ENCODE data around the gene NPIPA8. TPM values are rescaled to one million over a fixed set of nuclear protein-coding genes. Genes with fewer than 3 reads are reported as not detected.
"Not testable (repeated sequence)": the region's sequence is repeated elsewhere in the genome, so short reads cannot be mapped to it uniquely, and the experiment has no call there.

Gene NPIPA8
- total and polyA plus RNA-seq, 7 experiments from 2014 or later: 1.0 to 87.6 (median 35.8) TPM; not detected in 3

GRCh38 chr16:18306066-18306465 is 30.5 kb downstream of the NPIPA8 start:
- H3K27ac Mint-ChIP-seq; H3K4me3 ChIP-seq (ENCODE audit: low read length); POLR2A ChIA-PET; H3K36me3 Mint-ChIP-seq; CTCF ChIA-PET; ATAC-seq; intact Hi-C loops (cut with micrococcal nuclease); H3K27ac ChIP-seq (ENCODE audit: low read depth, low read length); H3K4me3 Mint-ChIP-seq; H3K9me3 ChIP-seq (ENCODE audit: control insufficient read depth in 2 of 3, low read length in 3 of 3); H3K36me3 ChIP-seq (ENCODE audit: control insufficient read depth in 2 of 3, insufficient read depth in 3 of 3, low read length in 3 of 3); H3K27me3 ChIP-seq (ENCODE audit: control insufficient read depth in 2 of 2, insufficient read depth in 2 of 2, low read length in 2 of 2); H3K27me3 Mint-ChIP-seq; H3K4me1 Mint-ChIP-seq; H3K4me1 ChIP-seq (ENCODE audit: control insufficient read depth in 2 of 2, insufficient read depth in 2 of 2, low read length in 2 of 2); H3K9me3 Mint-ChIP-seq; DNase-seq: not testable (repeated sequence)

- H3K27ac Mint-ChIP-seq; H3K4me3 ChIP-seq (ENCODE audit: low read length); H3K27me3 Mint-ChIP-seq; H3K36me3 ChIP-seq (ENCODE audit: control insufficient read depth in 2 of 3, insufficient read depth in 3 of 3, low read length in 3 of 3); DNase-seq; ATAC-seq; H3K4me3 Mint-ChIP-seq; H3K4me1 Mint-ChIP-seq; H3K27me3 ChIP-seq (ENCODE audit: control insufficient read depth in 2 of 2, insufficient read depth in 2 of 2, low read length in 2 of 2); H3K27ac ChIP-seq (ENCODE audit: low read depth, low read length); CTCF ChIA-PET; intact Hi-C loops (cut with micrococcal nuclease); H3K36me3 Mint-ChIP-seq; H3K4me1 ChIP-seq (ENCODE audit: control insufficient read depth in 2 of 2, insufficient read depth in 2 of 2, low read length in 2 of 2); H3K9me3 Mint-ChIP-seq; POLR2A ChIA-PET; H3K9me3 ChIP-seq (ENCODE audit: control insufficient read depth in 2 of 3, low read length in 3 of 3): not testable (repeated sequence)
Measured at GRCh38 chr16:18303059-18303706, 33.4 kb downstream of the NPIPA8 start.

- not testable (repeated sequence) for H3K27ac Mint-ChIP-seq
Measured at GRCh38 chr16:18297714-18298113, 38.8 kb downstream of the NPIPA8 start.

GRCh38 chr16:18296931-18297330 is 39.6 kb downstream of the NPIPA8 start:
- H3K27me3 Mint-ChIP-seq; H3K4me3 ChIP-seq (ENCODE audit: low read length); H3K4me1 ChIP-seq (ENCODE audit: control insufficient read depth in 2 of 2, insufficient read depth in 2 of 2, low read length in 2 of 2); intact Hi-C loops (cut with micrococcal nuclease); CTCF ChIA-PET; ATAC-seq; DNase-seq; H3K27ac ChIP-seq (ENCODE audit: low read depth, low read length); POLR2A ChIA-PET; H3K9me3 ChIP-seq (ENCODE audit: control insufficient read depth in 2 of 3, low read length in 3 of 3); H3K36me3 ChIP-seq (ENCODE audit: control insufficient read depth in 2 of 3, insufficient read depth in 3 of 3, low read length in 3 of 3); H3K9me3 Mint-ChIP-seq; H3K36me3 Mint-ChIP-seq; H3K4me3 Mint-ChIP-seq; H3K4me1 Mint-ChIP-seq; H3K27ac Mint-ChIP-seq; H3K27me3 ChIP-seq (ENCODE audit: control insufficient read depth in 2 of 2, insufficient read depth in 2 of 2, low read length in 2 of 2): not testable (repeated sequence)

More at GRCh38 chr16:18297714-18298113, 38.8 kb downstream of the NPIPA8 start:
- H3K27ac ChIP-seq (ENCODE audit: low read depth, low read length); ATAC-seq; H3K4me3 Mint-ChIP-seq; H3K4me3 ChIP-seq (ENCODE audit: low read length); H3K9me3 ChIP-seq (ENCODE audit: control insufficient read depth in 2 of 3, low read length in 3 of 3); intact Hi-C loops (cut with micrococcal nuclease); H3K9me3 Mint-ChIP-seq; H3K27me3 ChIP-seq (ENCODE audit: control insufficient read depth in 2 of 2, insufficient read depth in 2 of 2, low read length in 2 of 2); POLR2A ChIA-PET; DNase-seq; H3K4me1 Mint-ChIP-seq; H3K36me3 Mint-ChIP-seq; H3K36me3 ChIP-seq (ENCODE audit: control insufficient read depth in 2 of 3, insufficient read depth in 3 of 3, low read length in 3 of 3); H3K27me3 Mint-ChIP-seq; CTCF ChIA-PET; H3K4me1 ChIP-seq (ENCODE audit: control insufficient read depth in 2 of 2, insufficient read depth in 2 of 2, low read length in 2 of 2): not testable (repeated sequence)

- CTCF ChIA-PET: not testable (repeated sequence)
Measured at GRCh38 chr16:18294371-18294770, 42.2 kb downstream of the NPIPA8 start.

GRCh38 chr16:18293337-18293956 is 43.1 kb downstream of the NPIPA8 start:
- ATAC-seq; H3K27ac Mint-ChIP-seq; DNase-seq; H3K4me3 Mint-ChIP-seq; POLR2A ChIA-PET; H3K4me1 ChIP-seq (ENCODE audit: control insufficient read depth in 2 of 2, insufficient read depth in 2 of 2, low read length in 2 of 2); H3K4me1 Mint-ChIP-seq; H3K27ac ChIP-seq (ENCODE audit: low read depth, low read length); H3K9me3 ChIP-seq (ENCODE audit: control insufficient read depth in 2 of 3, low read length in 3 of 3); H3K27me3 Mint-ChIP-seq; intact Hi-C loops (cut with micrococcal nuclease); H3K36me3 Mint-ChIP-seq; H3K36me3 ChIP-seq (ENCODE audit: control insufficient read depth in 2 of 3, insufficient read depth in 3 of 3, low read length in 3 of 3); H3K4me3 ChIP-seq (ENCODE audit: low read length); H3K9me3 Mint-ChIP-seq; CTCF ChIA-PET; H3K27me3 ChIP-seq (ENCODE audit: control insufficient read depth in 2 of 2, insufficient read depth in 2 of 2, low read length in 2 of 2): not testable (repeated sequence)

More at GRCh38 chr16:18294371-18294770, 42.2 kb downstream of the NPIPA8 start:
- H3K27me3 ChIP-seq (ENCODE audit: control insufficient read depth in 2 of 2, insufficient read depth in 2 of 2, low read length in 2 of 2); H3K27me3 Mint-ChIP-seq; H3K9me3 Mint-ChIP-seq; H3K9me3 ChIP-seq (ENCODE audit: control insufficient read depth in 2 of 3, low read length in 3 of 3); H3K4me1 Mint-ChIP-seq; H3K36me3 ChIP-seq (ENCODE audit: control insufficient read depth in 2 of 3, insufficient read depth in 3 of 3, low read length in 3 of 3); H3K4me1 ChIP-seq (ENCODE audit: control insufficient read depth in 2 of 2, insufficient read depth in 2 of 2, low read length in 2 of 2); intact Hi-C loops (cut with micrococcal nuclease); H3K36me3 Mint-ChIP-seq; H3K27ac ChIP-seq (ENCODE audit: low read depth, low read length); H3K4me3 Mint-ChIP-seq; ATAC-seq; POLR2A ChIA-PET; DNase-seq; H3K27ac Mint-ChIP-seq; H3K4me3 ChIP-seq (ENCODE audit: low read length): not testable (repeated sequence)

GRCh38 chr16:18290959-18291358 is 45.6 kb downstream of the NPIPA8 start:
- H3K4me3 ChIP-seq (ENCODE audit: low read length); DNase-seq; H3K27ac Mint-ChIP-seq; H3K27me3 ChIP-seq (ENCODE audit: control insufficient read depth in 2 of 2, insufficient read depth in 2 of 2, low read length in 2 of 2); H3K36me3 ChIP-seq (ENCODE audit: control insufficient read depth in 2 of 3, insufficient read depth in 3 of 3, low read length in 3 of 3); H3K4me1 Mint-ChIP-seq; H3K4me3 Mint-ChIP-seq; ATAC-seq; intact Hi-C loops (cut with micrococcal nuclease); CTCF ChIA-PET; H3K4me1 ChIP-seq (ENCODE audit: control insufficient read depth in 2 of 2, insufficient read depth in 2 of 2, low read length in 2 of 2); H3K36me3 Mint-ChIP-seq; H3K9me3 ChIP-seq (ENCODE audit: control insufficient read depth in 2 of 3, low read length in 3 of 3); H3K27ac ChIP-seq (ENCODE audit: low read depth, low read length); H3K27me3 Mint-ChIP-seq; H3K9me3 Mint-ChIP-seq; POLR2A ChIA-PET: not testable (repeated sequence)

Data from naive thymus-derived CD4-positive, alpha-beta T cell (primary cell).